SW480 (cell line): ENCODE data around the gene NKD2.
"Not testable (repeated sequence)": the region's sequence is repeated elsewhere in the genome, so short reads cannot be mapped to it uniquely, and the experiment has no call there.

Experiments
- DNase-seq: peaks from one replicate; pipeline ENCODE4 v3.0.0-alpha.2; 2016; ENCODE audit warnings: low spot score

NKD2 gene

DNA sequence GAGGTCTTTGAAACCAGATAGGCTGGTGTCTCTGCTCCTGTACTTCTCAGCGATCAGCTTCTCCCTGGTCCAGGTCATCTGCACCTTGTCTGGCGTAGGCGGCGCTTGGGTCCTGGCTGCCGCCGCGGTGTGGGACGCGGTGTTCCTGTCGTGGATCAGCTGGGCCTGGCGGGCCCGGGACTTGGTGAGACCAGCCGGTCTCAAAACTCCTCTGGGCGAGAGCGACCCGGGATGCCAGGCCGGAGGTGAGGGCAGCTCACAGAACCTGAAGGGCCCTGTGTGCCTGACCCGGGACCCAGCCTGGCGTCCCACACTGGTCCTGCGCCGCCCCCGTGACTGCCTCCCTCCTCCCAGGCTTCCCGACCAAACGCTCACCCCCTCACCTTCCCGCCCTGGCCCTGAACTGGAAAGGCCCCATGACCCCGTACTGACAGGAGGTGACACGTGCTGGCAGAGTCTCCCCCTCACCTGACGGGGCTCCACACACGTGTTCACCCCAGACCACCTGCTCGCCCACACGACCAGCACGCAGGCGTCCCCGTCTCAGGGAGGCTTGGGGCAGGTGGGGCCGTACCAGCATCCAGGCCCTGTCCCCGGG lies 49.0 kb downstream of the NKD2 start:
- no peak for DNase-seq

DNA sequence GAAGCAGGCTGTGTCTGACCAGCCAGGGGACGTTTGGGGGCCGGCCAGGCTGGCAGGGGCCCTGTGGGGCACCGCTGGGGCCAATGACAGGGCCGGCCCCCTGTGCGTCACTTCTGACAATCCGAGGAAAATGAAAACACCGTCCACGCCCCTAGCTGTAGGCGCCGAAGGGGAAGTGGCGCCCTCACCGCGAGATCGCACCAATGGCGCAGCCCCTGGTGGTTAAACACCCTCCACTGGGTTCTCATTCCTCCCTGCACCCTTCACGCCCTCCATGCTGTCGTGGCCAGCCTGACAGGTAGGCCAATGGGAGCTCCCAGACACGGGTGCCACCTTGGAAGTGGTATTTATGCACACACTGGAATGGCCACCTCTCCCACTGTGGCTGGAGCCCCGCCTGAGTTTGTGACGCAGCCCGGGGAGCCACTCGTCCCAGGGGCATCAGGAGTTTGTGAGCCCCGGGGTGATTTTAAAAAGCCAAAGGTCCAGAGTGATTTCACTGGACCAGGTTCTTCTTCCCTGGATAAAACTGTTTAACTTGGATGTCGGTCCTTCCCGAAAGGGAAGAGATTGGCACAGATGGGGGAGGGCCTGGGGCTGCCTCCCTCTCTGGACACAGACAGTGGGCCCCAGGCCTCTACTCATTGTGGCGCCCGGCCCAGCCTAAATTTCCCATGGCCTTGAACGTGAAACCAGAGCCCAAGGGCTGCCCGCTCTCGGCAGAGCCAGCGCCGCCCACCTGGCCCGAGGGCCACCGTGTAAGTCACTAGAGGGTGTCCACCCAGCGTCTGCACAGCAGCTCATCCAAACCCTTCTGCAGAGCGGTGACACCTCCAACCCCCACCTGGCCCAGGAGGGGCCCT lies 49.7 kb downstream of the NKD2 start:
- DNase-seq, result no peak

DNA sequence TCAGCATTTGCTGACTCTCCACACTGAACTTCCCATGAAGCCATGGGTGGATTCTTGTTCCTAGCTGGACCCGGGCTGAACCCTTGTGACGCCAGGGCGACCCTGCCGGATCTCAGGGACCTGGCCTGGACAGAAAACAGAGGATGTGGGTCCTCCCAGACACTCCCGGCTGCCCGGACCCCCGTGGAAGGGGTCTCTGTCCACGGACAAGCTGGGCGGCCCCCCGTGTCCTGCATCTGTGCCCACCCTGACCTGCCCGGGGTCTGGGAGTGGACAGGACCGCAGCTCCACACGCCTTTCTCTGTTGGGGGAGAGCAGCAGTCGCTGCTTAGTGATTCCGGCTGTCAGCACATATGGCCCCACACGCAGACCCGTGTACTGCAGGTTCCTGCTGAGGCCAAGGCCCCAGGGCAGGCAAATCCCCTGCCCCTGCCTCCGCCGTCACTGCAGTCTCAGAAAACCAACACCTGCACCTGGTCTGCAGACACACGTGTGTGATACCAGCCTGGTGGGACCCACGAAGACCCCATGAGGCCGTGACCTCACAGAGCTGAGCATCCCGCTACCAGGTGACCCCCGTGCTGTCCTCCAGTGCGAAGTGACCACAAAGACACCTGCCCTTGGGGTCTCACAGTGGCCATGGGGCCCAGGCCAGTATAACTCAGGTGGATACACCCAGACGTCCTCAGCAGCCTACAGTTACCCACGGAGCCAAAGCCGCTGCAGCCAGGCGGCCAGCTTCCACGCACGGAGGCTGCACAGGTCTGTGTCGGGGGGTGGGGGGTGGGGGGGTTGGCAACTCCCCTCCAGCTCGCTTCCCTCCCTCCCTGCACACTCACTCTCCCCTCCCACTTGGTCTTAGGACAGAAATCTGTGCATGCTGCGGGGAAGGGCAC lies 50.6 kb downstream of the NKD2 start:
- DNase-seq, result no peak

DNA sequence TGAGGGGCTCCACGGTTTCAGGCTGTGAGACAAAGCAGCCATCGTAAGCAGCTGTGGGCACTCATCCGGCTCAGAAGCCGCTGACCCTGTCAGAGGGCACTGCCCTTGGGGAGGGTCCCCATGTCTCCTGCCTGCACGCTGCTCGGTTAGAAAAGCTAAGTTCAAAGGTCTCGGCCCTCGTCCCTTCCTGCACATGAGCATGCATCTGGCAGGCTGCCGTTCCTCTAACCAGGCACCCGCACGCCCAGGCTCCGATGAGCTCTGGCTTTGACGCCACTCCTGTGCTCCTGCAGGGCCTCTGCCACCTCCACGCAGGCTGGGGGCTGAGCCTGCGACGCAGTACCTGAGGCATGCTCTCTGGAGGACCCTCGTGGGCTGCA lies 51.3 kb downstream of the NKD2 start:
- DNase-seq, result no peak

DNA sequence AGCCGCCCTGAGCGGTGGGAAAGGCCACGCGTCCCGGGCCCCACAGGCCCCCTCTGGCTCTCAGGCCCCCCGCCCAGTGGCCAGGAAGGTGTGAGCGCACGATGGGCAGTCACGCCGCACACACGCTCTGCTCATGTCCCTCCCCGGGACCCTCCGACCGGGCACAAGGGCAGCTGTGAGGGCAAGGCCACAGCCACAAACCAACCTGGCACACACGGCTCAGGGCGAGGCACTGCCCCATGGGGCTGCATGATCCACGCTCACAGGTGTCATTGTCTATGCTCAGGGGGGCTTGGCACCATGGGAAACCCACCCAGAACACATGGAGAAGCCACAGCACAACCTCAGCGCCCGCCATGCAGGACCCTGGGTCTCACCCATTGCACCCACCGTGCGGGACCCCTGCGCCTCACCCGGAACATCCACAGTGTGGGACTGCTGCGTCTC lies 52.0 kb downstream of the NKD2 start:
- DNase-seq, result no peak

DNA sequence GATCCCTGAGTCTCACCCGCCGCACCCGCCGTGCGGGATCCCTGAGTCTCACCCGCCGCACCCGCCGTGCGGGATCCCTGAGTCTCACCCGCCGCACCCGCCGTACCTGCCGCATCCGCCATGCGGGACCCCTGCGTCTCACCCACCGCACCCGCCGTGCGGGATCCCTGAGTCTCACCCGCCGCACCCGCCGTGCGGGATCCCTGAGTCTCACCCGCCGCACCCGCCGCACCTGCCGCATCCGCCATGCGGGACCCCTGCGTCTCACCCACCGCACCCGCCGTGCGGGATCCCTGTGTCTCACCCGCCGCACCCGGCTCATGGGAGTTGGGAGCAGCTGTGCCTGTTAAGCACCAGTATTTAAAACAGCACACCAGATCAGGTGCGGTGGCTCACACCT lies 52.7 kb downstream of the NKD2 start:
- not testable (repeated sequence) for DNase-seq

DNA sequence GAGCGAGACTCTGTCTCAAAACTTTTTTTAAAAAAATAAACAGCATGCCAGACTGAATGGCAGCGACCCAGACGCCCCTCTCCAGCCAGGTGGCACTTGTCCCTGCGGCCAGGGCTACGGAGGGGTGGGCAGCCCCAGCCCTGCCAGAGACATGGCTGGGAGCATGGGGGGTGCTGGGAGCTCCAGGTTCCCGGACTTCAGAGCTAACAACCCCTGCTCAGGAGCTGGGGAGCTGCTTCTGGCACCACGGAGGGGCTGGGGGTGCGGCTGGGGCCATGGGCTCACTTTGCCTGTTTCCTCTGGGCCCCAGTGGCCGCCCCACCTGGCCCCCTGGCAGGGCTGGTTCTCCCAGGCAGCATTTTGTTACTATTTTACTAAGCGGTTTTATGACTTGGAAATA lies 53.3 kb downstream of the NKD2 start:
- DNase-seq, result no peak

DNA sequence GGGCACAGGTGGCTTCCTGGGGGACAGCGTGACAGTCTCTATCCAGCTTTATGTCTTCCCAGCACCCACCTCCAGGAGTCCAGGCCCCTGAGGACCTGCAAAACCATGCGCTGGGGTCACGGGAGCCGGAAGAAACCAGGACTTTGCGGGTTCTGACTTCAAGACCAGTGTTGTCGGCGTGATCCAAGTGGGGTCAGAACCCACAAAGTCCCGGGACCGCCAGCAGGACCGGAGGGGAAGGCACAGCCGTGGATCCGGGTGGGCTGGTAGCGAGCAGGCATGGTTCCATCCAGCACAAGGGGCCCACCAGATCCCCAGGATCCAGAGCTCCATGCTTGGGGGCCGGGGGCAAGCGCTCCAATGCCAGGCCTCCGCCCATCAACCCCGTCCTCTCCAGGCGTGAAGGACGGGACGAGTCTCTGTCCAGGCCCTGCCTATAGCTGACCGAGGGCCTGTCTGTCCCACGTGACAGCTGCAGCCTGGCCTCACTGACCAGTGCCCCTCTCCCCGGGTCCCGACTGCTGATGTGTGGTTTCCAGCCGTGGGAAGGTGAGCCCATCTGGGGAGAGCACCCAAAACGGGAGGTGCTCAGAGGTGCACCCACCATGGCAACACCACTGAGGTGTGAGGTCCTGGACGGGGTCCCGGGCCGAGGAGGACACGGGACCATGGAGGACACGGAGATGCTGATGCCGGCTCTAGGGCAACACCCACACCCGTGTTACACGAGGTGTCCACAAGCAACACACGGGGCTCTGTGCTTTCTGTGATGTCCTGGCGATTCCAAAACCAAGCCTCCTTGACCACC lies 54.4 kb downstream of the NKD2 start:
- DNase-seq, result no peak

DNA sequence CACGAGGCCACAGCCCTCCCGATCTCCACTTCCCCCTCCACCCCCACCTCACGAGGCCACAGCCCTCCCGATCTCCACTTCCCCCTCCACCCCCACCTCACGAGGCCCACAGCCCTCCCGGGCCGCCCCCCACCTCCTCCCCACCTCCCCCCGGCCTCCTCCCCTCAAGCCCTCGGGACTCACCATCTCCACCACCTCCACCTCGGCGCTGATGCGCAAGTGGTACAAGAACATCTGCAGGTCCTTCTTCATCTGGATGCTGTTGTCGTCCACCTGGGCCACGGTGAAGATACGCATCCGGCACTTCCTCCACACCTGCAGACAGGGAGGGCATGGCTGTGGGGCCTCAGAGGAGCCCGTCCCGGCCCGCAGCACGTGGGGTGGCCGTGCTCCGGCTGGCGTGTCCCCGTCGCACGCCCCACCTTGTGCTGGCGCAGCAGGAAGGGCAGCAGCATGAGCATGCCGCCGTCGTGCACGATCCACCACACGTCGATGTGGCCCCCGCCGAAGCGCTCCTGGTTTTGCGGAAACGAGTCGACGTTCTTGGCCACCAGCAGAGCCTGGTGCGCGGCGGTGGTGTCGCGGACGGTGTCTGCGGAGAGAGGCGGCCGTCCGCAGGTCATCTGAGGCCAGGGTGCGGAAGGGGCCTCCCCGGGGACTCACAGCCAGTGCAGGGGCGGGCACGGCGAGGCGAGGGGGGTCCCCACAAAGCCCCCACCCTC lies 55.2 kb downstream of the NKD2 start:
- DNase-seq, result no peak

DNA sequence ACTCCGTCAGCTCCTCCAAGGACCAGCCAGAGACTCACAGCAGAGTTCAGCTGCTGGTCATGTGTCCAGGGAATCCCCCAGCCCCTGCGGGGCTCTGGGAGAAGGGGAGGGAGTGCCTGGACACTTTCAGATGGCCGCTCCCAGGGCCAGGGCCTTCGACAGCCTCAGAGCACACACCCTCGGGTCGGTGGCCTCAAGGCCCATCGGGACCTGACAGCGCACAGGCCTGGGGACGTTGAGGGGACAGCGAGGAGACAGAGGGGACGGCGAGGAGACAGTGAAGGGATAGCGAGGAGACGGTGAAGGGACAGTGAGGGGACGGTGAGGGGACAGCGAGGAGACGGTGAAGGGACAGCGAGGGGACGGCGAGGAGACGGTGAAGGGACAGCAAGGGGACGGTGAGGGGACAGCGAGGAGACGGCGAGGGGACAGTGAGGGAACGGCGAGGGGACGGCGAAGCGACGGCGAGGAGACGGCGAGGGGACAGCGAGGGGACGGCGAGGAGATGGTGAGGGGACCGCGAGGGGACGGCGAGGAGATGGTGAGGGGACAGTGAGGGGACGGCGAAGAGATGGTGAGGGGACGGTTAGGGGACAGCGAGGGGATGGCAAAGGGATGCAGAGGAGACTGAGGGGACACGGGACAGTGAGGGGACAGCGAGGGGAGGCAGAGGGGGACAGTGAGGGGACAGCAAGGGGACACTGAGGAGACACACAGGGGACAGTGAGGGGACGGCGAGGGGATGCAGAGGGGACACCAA lies 56.0 kb downstream of the NKD2 start:
- no peak for DNase-seq

DNA sequence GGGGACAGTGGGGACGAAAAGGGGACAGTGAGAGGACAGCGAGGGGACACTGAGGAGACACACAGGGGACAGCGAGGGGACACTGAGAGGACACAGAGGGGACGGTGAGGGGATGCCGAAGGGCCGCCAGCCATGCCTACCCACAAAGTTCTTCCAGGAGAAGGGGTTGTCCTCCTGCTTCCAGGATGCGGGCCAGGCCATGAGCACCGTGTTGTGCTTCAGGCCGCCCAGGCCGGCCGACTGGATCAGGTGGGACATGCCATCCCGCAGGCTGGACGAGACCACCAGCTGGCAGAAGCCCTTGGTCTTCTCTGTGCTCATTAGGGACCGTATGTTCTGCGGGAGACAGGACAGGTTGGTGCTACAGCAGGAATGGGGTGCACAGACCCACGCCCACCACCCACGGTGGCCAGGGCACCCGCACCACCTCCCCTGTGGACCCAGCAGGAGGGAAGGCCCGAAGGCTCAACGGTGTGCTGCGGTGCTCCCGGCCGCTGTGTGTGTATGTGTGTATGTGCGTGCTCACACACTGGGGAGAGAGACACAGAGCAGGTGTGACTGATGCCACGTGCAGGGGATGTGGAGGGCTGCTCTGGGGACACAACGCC lies 56.6 kb downstream of the NKD2 start:
- DNase-seq, result no peak

DNA sequence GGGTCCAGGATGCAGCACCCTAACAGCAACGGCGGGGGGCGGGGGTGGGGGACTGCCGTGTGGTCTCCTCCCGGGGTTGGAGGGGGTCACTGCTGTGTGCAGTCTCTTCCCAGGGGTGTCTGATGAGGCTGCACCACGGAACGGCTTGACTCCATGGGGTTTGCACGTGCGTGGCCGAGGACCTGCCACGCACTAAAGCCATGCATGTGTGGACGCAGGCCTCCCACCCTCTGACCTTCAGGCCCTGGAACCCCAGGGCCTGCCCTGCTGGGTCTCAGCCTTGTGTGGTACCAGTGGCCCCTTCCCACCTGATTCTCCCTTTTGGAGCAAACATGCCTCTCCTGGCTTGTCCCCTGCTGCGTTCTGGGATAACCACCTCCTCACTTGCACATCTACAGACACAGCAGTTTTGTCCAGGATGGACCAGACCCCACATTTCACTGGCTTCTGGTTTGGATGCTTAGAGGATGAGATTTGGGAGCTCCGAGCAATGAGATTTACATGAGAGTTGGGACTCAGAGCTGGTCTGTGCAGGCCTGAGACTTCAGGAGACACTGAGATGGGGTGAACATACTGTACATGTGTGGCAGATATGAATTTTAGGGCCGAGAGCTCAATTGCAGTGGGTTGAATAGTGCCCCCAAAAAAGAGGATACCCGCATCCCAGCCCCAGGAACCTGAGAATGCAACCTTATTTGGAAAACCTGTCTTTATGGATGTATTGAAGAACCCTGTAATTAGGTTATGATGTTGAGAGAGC lies 57.5 kb downstream of the NKD2 start:
- no peak for DNase-seq

DNA sequence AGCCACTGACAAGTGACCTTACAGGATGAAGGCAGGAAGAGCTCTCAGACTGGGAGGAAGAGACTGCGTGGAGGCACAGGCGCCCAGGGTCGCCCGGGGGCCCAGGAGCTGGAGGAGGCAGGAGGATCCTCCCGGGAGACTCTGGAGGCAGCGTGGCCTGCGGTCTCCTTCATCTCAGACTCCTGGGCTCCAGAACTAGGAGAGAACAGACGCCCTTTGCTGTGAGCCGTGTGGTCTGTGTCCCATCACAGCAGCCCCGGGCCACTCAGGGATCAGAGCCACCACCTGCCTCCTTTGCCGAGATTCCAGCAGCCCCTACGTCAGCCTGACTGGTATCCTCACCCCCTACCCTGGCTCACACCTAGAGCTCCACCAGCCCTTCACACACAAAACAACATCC lies 58.1 kb downstream of the NKD2 start:
- DNase-seq, result no peak

DNA sequence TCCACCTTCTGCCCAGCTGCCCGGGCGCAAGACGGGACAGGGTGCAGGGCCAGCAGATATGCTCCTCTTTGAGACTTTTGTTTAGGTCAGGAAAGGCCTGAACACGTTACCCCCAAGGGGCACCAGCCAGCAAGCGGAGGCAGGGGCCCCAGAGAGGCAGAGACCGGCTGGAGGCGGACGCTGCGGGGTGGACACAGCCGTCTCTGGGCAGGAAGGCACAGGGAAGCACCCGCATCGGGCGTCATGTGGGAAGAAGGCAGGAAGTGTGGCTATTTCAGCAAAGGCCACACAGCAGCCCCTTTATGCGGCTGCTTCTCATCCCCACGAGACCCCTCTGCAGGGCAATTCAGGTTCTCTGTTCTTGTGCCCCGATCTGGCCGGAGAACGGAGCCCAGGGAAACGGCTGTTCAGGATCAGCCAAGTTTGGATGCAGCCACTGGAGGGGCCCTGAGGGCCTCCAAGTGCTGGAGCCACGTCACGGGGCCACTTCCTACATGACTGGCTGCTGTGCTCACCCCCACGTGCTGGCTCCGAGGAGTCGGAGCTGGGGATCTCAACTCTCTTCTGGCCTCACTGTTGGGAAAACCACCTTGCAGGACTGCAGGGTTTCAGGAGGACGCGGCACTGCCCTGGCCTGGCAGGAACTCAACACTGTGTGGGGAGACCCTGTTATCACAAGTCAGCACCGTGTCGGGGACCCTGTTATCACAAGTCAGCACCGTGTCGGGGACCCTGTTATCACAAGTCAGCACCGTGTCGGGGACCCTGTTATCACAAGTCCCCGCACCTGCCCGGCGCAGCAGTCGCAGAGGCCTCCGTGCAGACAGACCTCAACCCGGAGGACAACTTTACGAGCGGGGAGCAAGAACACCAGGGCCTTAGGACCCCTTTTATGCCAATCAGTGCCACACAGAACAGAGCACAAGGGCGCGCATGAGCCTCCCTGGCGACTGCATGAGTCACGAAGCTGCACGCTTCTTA lies 58.8 kb downstream of the NKD2 start:
- DNase-seq, result no peak

DNA sequence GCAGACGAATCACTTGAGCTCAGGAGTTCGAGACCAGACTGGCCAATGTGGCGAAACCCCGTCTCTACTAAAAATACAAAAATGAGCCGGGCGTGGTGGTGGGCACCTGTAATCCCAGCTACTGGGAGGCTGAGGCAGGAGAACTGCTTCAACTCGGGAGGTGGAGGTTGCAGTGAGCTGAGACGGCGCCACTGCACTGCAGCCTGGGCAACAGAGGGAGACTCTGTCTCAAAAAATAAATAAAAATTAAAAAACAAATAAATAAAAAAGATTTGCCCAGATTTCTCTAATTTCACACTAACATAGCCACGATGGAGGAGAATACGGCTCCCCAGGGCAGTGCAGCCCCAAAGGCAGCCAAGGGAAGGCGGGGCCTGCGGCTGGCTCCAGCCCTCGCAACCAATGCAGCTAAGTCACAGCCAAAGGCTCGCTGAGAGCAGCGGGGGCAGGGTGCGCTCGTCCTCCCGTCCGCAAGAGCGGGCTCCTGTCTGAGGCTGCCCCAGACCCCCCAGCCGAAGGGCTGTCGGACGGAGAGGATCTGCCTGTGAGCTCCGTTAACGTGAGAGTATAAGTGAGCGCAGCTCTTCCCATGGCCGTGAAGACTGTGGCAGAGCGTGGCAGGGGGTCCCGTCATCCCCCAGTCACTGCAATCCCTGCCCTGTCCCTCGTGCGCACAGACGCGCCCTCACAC lies 59.7 kb downstream of the NKD2 start:
- no peak for DNase-seq

DNA sequence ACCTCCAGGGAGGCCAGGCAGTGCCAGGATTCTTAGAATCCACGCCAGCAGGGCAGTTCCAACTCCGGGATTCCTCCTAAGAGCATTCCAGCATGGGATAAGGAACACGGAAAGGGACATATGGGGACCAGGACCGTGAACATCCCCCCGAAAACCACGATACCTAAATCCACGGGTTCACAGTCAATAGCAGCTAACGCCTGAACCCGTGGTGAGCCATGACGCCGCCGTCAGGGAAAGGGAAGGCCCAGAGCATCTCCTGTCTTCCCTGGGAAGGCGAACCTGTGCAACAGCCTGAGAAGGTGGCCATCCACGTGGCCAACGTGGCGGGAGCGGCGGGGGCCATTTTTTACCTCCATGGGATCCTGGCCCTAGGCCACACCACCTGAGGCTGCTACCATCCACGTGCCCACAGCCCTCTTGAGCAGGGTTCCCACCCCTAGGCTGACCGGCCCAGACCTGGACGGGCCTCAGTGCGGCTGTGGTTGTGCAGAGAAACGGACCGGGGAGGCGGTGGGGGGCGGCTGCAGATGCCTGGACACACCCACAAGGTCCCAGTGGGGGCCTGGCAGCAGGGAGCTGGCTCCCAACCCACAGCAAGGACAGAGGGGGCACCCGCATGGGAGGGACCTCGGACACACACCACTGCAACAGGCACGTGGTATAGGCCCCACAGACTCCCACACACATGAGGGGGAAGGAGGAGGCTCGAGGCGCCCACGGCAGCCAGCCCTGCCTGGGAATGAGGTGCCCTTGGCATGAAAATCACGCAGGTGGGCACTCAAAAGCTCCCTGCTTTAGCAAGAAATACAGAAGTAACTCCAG lies 60.5 kb downstream of the NKD2 start:
- DNase-seq, result no peak

DNA sequence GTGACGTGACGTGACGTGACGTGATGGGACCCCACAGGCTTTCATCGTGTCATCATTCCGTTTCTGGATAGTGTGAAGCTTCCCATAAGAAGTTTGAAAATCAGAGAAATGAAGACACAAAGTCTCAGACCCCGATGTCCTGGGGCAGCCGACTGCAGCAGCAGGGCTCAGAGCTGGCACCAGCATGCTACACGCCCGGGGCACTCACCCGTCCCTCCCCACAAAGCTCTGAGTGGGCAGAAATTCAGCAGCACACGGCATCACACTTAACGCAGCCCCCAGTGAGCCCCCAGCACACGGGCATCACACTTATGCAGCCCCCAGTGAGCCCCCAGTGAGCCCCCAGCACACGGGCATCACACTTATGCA lies 61.1 kb downstream of the NKD2 start:
- no peak for DNase-seq
